Liver (tissue), 3 donors: ENCODE results near the gene MED31.

Experiments used
- EGR1 ChIP-seq, 2 donors: IDR thresholded peaks; 2 replicates each; pipeline ENCODE4 v1.6.1; 2016 to 2018; ENCODE audit warnings: antibody characterized with exemption in 2 of 2, low read depth in 2 of 2
- GABPA ChIP-seq, 2 donors: IDR thresholded peaks in 1 of 2; conservative IDR thresholded peaks in 1 of 2; 2 replicates each; pipeline ENCODE4 v1.6.1; 2016; ENCODE audit warnings: antibody characterized with exemption in 2 of 2, mild to moderate bottlenecking in 1 of 2, moderate library complexity in 1 of 2
- JUND ChIP-seq, 2 donors: IDR thresholded peaks; 2 replicates each; pipeline ENCODE4 v1.6.1; 2016; ENCODE audit warnings: antibody characterized with exemption in 2 of 2
- NR2F2 ChIP-seq: IDR thresholded peaks from 2 replicates; pipeline ENCODE4 v1.6.1; 2016; ENCODE audit warnings: antibody characterized with exemption
- RAD21 ChIP-seq, 2 donors: IDR thresholded peaks; 2 replicates each; pipeline ENCODE4 v1.6.1; 2016; ENCODE audit warnings: antibody characterized with exemption in 2 of 2, mild to moderate bottlenecking in 2 of 2
- REST ChIP-seq: IDR thresholded peaks from 2 replicates; pipeline ENCODE4 v1.6.1; 2016; ENCODE audit warnings: antibody characterized with exemption, mild to moderate bottlenecking
- SP1 ChIP-seq: IDR thresholded peaks from 2 replicates; pipeline ENCODE4 v1.6.1; 2018; ENCODE audit warnings: antibody characterized with exemption, mild to moderate bottlenecking
- TAF1 ChIP-seq: conservative IDR thresholded peaks from 2 replicates; pipeline ENCODE4 v1.6.1; 2016; ENCODE audit warnings: antibody characterized with exemption, mild to moderate bottlenecking
- YY1 ChIP-seq: IDR thresholded peaks from 2 replicates; pipeline ENCODE4 v1.6.1; 2016; ENCODE audit warnings: antibody characterized with exemption, mild to moderate bottlenecking
- ZBTB33 ChIP-seq: IDR thresholded peaks from 2 replicates; pipeline ENCODE4 v1.6.1; 2016; ENCODE audit warnings: antibody characterized with exemption
- TF ChIP-seq, protein P1 (sequence below): fragments of 150-350 bp; IDR thresholded peaks from 2 replicates; pipeline ENCODE4 v1.5.1; 2017; ENCODE audit warnings: improper control_type of control experiment, low read depth, low read length; ENCODE audit not compliant: missing input control
- TF ChIP-seq, protein P2 (sequence below): IDR thresholded peaks from 2 replicates; pipeline ENCODE4 v1.6.1; 2016; ENCODE audit warnings: antibody characterized with exemption
- TF ChIP-seq, protein P3 (sequence below): IDR thresholded peaks from 2 replicates; pipeline ENCODE4 v1.6.1; 2016; ENCODE audit warnings: antibody characterized with exemption
- donor health status: healthy.
- donor health status: healthy.

GRCh38 chr17:6627019-6627418 is 24.4 kb downstream of the MED31 start:
- TF ChIP-seq RAD21 (IDR thresholded peaks at IDR 0.05) = no peak
- no peak for TF ChIP-seq SP1
- TF ChIP-seq TAF1 = no peak
- TF ChIP-seq, protein P1, sequence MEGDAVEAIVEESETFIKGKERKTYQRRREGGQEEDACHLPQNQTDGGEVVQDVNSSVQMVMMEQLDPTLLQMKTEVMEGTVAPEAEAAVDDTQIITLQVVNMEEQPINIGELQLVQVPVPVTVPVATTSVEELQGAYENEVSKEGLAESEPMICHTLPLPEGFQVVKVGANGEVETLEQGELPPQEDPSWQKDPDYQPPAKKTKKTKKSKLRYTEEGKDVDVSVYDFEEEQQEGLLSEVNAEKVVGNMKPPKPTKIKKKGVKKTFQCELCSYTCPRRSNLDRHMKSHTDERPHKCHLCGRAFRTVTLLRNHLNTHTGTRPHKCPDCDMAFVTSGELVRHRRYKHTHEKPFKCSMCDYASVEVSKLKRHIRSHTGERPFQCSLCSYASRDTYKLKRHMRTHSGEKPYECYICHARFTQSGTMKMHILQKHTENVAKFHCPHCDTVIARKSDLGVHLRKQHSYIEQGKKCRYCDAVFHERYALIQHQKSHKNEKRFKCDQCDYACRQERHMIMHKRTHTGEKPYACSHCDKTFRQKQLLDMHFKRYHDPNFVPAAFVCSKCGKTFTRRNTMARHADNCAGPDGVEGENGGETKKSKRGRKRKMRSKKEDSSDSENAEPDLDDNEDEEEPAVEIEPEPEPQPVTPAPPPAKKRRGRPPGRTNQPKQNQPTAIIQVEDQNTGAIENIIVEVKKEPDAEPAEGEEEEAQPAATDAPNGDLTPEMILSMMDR = no peak
- no peak for TF ChIP-seq ZBTB33
- no peak for TF ChIP-seq YY1
- no peak for TF ChIP-seq EGR1 (IDR thresholded peaks at IDR 0.05; ENCODE audit: low read depth in 2 of 2)
- TF ChIP-seq, protein P2, sequence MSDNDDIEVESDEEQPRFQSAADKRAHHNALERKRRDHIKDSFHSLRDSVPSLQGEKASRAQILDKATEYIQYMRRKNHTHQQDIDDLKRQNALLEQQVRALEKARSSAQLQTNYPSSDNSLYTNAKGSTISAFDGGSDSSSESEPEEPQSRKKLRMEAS = no peak
- TF ChIP-seq, protein P3, sequence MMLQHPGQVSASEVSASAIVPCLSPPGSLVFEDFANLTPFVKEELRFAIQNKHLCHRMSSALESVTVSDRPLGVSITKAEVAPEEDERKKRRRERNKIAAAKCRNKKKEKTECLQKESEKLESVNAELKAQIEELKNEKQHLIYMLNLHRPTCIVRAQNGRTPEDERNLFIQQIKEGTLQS = no peak
- TF ChIP-seq JUND (IDR thresholded peaks at IDR 0.05) = no peak
- no peak for TF ChIP-seq GABPA (IDR thresholded peaks at IDR 0.05 in 1 of 2, conservative IDR thresholded peaks at IDR 0.05 in 1 of 2)
- no peak for TF ChIP-seq REST
- no peak for TF ChIP-seq NR2F2
